Activated CD4-positive, alpha-beta T cell treated with anti-CD3 and anti-CD28 coated beads for 48 hours (primary cell): Measurements from ENCODE around the gene ESX1.
A peak's percentile ranks its signal among the peaks of the same experiment; 100 is the strongest.
"Not testable (repeated sequence)": the region's sequence is repeated elsewhere in the genome, so short reads cannot be mapped to it uniquely, and the experiment has no call there.

Source experiments
- DNase-seq: peaks from one replicate; pipeline ENCODE4 v3.0.0-alpha.2; 2020

Gene ESX1

DNA sequence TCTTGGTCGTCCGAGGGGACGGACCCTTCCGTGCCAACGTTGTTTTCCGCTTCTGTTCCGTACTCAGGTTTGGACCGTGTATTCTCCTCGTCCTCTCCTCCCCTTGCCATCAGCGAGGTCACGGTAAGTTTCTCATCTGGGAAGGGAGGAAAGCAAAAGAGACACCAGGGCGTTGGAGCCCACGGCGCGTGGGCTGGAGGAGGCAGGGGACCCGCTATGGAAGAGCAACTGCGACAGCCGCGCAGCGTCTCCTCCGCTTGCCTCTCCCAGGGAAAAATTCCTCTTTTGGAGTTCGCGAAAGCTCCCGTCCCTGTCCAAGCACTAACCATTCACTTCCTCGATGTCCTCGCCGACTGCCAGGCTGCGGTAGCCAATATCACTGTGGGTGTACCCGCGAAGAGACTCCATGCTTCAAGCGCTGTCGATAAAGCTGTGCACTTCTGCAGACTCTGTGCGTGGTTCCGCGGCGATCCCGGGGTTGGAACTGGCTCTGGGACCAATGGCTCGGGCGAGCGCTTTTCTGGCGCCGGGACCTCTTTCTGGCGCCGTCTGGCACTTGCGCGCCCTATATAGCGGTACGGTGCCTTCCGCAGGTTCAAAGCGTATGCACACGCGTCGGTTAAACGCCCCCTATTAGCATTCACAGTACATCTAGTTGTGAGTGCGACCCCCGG, at the start of gene ESX1:
Gene ESX1 (minus strand): TSS at position 492 of the 674 bp plus-strand sequence. CDS start 84 bp downstream, at position 408.
- DNase-seq: peak; percentile 26

DNA sequence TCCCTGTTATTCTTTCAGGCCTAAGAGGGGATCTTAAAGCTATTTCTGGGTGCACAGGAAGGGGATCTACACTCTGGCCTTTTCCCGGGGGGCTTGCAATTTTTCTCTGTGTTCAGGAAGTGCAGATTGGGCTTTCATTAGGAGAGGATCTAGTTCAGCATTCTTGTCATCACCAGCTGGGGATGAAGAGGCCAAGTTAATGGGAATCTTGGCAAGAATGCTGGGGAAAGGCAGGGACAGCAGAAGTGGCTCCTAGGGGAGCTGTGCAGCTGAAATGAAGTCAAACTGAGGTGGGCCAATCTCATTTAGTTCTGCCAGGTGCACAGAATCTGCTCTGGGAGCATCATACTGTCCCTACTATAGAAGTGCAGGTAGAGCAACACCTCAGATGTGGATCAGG, 40.9 kb upstream of the ESX1 start:
- DNase-seq: no peak

DNA sequence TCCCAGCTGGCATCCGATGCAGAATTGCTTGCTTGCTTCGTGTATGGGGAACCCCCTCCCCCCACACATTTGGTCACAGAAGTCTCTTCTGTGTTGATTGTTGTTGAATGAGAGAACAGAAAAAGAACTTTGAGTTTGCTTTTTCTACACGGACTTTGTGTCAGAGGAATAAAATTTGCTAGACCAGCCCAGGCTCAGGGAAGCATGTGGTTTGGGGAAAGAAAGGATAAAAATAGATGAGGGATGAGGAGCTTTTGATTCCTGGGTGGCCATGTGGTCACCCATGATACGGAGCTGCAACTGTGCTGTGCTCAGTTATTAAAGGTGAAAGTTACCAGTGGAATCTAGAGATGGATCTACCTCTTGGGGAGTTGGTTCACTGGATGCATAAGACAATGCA, 34.2 kb upstream of the ESX1 start:
- no peak for DNase-seq

DNA sequence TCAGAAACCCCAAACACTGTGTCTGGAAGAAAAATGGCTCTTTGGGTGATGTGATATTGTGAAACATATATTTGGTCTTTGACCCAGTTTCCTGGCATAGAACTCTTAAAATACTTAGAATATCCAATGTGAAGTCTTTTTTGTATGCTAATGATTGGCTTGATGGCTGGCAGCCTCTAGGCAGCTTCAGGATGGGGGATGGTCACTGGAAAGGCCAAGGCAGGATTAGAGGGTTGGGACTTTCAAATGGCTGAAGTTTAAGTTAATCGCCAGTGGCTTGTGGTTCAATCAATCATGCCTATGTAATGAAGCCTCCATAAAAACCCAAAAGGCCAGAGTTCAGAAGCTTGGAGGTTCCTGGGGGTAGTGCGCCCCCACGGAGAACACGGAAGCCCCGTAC, 33.5 kb upstream of the ESX1 start:
- no peak for DNase-seq

DNA sequence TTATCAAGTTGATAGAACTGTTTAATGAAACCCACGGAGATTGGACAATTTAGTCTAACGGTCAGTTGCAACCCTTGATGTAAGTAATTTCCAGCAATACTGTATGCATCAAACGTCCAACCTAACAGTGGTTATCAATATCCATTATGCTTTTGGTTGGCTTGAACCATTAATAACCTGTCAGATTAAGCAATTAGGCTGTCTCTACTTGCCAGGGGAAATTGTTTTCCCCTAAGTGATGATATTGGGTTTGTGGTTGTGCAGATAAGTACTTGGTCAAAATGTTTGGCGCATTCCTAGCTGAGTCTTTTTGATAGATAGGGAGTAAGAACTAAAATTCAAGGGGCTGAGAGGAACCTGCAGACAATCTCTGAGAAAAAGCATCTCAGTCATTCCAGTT, 30.5 kb upstream of the ESX1 start:
- no peak for DNase-seq

DNA sequence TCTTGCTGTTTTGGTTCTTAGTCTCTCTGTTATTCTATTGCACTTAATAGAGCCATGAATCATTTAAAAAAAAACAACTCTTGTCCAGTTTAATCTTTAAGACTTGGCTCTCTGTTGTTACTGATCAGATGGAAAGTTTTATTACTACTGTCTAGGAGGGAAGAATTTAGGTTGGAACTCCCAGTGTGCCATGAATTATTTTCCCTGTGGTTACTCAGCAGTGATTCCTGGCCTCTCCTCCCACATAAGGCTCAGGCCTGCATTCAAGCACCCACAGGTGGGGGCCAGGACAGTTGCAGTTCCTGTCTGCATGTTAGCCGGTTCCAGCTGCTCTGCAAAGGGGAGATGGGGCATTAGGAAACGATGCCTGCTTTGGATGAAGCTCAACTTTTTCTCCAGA, 29.8 kb upstream of the ESX1 start:
- no peak for DNase-seq

DNA sequence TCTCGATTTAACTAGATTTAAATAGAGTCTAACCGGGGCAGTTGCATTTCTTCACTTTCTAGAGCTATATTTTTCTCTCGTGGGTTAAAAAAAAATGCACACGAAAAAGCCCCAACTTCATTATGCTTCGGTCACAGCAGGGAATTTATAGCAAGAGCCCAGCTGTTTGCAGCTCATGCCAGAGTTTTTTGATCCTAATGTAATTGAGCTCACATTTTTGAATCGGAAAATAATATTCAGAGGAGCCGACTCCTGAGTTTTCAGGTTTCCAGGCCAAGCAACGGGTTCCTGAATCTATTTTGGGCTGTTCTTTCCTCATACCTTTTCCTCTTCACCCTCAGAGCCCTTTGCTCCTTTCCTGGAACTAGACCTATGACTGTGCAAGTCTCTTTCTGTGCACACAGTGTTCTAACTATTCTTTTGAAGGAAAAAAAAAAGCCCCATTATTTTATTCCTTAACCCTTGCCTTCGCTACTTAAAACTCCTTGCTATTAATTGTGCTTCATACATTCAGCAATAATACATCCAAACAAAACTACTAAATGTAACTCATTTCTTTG, 27.5 kb upstream of the ESX1 start:
- no peak for DNase-seq

DNA sequence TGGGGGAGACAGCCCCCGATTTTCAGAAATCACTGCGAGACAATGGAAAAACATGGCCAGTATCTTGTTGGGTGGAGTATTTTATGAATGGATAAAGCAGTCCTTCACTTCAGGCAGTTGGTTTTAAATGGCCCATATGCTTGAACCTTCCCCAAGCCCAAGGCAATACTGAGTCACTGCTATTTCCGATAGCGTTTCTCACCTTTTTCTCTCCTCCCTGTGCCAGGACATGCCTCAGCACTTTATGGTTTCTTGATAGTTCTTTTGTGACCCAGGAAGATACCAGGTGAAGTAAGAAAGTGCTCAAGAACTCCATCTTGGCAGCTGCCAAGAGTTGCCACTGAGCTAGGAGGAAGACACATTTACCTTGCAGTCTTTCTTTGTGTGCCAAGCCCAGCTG, 26.8 kb upstream of the ESX1 start:
- no peak for DNase-seq

DNA sequence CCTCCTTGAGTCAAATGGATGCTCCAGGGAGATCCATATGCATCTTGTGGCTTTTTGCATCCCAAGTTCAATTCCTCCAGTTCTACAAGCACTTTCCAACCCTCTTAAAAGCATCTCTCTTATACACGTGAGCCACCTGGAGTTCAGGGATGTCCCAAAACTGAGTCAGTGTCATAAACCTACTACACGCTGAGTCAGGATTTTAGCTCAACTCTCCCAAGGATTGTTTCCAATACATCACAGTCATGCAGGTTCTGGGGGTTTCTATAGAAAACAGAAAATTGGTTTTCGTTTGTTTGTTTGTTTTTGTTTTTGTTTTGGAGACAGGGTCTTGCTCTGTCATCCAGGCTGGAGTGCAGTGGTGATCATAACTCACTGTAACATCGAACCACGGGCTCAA, 25.9 kb upstream of the ESX1 start:
- DNase-seq: no peak

DNA sequence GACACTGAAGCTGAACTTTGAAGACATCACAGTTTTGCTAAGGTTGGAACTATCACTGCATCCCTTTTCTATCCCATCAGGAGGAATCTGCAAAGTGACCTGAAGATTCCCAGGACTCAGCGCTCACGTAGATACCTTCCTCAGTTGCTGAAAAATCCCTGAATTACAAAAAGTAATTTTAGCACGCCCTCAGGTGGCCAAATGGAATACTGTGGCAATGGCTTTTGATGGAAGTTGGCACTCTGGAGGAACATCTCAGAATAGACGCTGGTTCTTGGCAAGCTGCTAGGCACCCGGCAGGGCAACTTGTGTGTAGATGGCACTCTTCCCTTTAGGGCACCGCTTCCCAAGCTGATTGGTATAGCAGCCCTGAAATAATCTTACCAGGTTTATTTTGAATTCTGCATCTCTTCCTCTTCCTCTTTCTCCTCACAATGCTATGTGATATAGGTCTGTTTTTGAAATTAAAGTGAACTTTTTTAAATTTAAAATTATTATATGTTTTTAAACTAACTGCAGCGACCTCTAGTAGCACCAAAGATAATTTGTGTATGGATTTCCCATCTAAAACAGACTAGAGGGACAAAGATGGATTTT, 16.3 kb upstream of the ESX1 start:
- peak; percentile 52 for DNase-seq

DNA sequence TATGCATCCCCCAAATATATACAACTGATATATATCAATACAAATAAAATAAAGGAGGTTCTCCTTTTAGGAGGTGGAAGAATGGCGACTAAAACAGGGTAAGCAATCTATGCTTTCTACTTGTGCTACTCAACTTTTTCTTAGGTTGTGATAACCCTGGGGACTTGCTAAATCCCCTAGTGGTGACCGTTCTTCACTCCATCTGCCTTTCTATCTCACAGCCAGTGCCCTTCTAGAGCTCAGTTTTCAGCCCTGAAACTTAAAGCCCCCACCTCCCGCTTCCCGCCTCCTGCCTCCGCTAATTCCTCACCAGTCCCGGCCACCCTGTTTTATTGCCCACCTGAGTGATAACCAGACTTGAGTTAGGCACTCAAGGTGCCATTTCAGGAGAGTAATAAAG, 15.5 kb upstream of the ESX1 start:
- no peak for DNase-seq

DNA sequence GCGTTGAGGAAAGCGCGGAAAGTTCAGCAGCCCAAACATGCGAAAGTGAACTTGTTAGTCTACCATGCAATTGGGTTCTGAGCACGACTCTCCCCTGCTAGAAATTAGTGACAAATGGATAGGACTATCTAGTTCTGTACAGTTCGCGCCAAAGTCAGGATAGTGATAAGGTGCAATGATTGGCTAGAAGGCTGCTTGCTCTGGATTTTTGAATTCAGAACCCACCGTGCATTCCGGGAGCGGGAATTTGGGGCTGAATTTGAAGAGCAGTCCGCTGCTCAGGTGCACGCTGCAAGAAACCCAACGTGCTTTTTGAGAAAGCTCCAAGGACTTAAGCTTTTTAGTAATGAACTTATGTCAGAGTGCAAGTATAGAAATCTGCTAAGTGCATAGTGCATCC, 732 bp upstream of the ESX1 start:
- no peak for DNase-seq

DNA sequence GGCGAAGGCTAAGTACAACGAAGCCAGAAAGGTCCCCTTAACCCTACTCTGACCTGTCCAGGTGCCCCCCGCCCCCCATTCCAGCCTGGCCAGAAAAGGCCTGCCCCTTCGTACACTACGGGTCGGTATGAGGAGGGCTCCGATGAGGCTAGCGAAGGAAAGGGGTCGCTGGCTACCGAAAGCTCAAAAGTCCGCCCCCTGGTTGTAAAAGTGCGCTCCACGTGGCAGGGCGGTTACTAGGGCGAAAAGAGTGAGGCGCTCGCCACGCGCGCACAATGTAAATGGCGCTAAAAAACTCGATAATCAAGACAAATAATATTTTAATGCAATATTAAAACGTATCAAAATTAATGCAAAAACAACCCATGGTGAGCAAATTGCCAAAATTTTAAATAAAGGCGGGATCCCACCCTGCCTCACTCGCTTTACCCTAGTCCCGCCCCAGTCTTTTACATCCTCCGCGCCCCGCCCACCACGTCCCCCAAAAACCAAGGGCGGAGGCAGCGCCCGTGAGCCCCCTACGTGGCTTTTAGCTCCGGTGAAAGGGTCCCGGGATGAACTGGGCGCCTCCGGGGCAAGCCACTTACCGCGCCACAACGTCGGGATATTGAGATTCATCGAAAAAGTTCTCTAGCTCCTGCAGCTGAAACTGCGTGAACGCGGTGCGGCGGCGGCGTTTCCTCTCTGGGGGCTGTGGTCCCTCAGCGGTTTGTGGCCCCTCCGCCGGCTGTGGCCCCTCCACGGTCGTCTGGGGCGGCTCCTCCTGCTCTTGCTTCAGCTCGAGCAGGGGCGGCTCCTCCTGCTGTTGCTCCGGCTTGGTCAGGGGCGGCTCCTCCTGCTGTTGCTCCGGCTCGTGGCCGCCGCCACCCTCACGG, 929 bp downstream of the ESX1 start:
- peak; percentile 13 for DNase-seq

DNA sequence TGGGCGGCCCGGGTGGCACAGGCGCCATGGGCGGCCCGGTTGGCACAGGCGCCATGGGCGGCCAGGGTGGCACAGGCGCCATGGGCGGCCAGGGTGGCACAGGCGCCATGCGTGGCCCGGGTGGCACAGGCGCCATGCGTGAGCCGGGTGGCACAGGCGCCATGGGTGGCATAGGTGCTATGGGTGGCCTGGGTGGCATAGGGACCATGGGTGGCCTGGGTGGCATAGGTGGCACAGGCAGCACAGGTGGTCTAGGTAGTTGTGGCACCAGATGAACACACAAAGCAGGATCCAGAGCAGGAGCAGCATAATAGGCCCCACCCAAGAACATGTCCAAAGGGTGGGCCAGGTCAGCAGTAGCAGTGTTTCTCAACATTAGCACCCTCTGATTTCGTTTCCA, 4.3 kb downstream of the ESX1 start:
- DNase-seq: no peak

DNA sequence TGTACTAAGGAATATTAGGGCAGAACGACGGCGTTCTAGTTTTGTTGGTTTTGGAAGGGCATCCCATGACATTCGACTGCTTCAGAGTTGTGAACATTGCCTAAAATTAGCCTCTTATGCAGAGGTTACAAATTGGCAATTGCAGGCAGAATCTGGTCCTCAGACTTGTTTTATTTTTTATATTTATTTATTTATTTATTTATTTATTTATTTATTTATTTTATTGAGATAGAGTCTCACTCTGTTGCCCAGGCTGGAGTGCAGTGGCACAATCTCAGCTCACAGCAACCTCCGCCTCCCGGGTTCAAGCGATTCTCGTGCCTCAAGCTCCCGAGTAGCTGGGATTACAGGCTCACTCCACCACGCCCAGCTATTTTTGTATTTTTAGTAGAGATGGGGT, 24.7 kb downstream of the ESX1 start:
- not testable (repeated sequence) for DNase-seq

DNA sequence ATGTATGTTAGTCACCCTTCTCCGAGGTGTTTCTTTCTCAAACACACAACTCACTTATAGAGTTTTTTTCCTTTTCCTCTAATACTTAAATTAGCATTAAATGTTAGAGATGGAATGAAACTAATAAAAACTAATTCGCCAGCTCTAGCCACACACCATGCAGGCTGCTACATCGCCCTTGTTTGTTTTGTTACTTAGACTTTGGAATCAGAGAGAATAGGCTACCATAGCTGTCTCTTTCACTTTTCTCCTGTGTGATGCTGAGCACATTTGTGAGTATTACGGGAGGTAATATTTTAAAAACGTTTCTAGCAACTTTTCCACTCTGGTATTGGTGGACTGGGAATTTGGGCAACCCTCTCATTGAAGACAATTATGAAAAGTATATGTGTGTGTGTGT, 43.5 kb downstream of the ESX1 start:
- no peak for DNase-seq

DNA sequence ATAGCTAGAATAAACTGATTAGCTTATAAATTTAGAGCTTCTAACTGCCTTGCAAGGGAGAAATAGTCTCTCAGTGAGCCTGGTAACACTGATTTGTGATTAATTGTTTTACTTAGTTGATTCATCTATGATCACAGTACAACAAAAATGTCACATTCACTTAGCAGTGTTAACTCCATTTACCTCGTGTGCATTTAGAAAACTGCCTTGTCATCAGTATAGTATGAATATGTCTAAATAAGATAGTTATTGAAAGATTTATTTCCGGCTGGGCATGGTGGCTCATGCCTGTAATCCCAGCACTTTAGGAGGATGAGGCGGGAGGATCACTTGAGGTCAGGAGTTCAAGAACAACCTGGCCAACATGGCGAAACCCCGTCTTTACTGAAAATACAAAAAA, 49.2 kb downstream of the ESX1 start:
- DNase-seq: no peak
